Stimulated activated CD4-positive, alpha-beta T cell treated with anti-CD3 and anti-CD28 coated beads, TNF-alpha, amount 100 ng/mL, for 48 hours (primary cell): Measurements from ENCODE around the gene DMD.
"Not testable (repeated sequence)": the region's sequence is repeated elsewhere in the genome, so short reads cannot be mapped to it uniquely, and the experiment has no call there.

Experiments
- DNase-seq, 3 donors: peaks; one replicate each; pipeline ENCODE4 v3.0.0-alpha.2; 2020; ENCODE audit warnings: low read depth in 3 of 3

The DMD gene

GRCh38 chrX:31603411-31604120 lies 1607.8 kb downstream of the DMD start:
- no peak for DNase-seq

- DNase-seq, result no peak
Measured at GRCh38 chrX:31600823-31601222, 1610.5 kb downstream of the DMD start.

- DNase-seq, result no peak
Measured at GRCh38 chrX:31593353-31593752, 1618.0 kb downstream of the DMD start.

GRCh38 chrX:31591355-31591754 lies 1620.0 kb downstream of the DMD start:
- no peak for DNase-seq

GRCh38 chrX:31590581-31591114 lies 1620.7 kb downstream of the DMD start:
- DNase-seq, result no peak

GRCh38 chrX:31589503-31589902 lies 1621.8 kb downstream of the DMD start:
- DNase-seq, result no peak

GRCh38 chrX:31588355-31588754 lies 1623.0 kb downstream of the DMD start:
- DNase-seq, result no peak

- DNase-seq, result not testable (repeated sequence)
Measured at GRCh38 chrX:31583892-31584291, 1627.5 kb downstream of the DMD start.

- no peak for DNase-seq
Measured at GRCh38 chrX:31580726-31581125, 1630.6 kb downstream of the DMD start.

- DNase-seq, result no peak
Measured at GRCh38 chrX:31580227-31580626, 1631.1 kb downstream of the DMD start.

- DNase-seq, result no peak
Measured at GRCh38 chrX:31572360-31572759, 1639.0 kb downstream of the DMD start.

GRCh38 chrX:31570658-31571057 lies 1640.7 kb downstream of the DMD start:
- DNase-seq, result no peak

GRCh38 chrX:31563792-31564191 lies 1647.6 kb downstream of the DMD start:
- DNase-seq, result no peak

- DNase-seq, result no peak
Measured at GRCh38 chrX:31555506-31555905, 1655.8 kb downstream of the DMD start.

GRCh38 chrX:31551913-31552312 lies 1659.4 kb downstream of the DMD start:
- no peak for DNase-seq

- DNase-seq, result no peak
Measured at GRCh38 chrX:31550158-31550557, 1661.2 kb downstream of the DMD start.

- no peak for DNase-seq
Measured at GRCh38 chrX:31547816-31548215, 1663.5 kb downstream of the DMD start.

- DNase-seq, result no peak
Measured at GRCh38 chrX:31547416-31547815, 1663.9 kb downstream of the DMD start.

GRCh38 chrX:31546126-31546525 lies 1665.2 kb downstream of the DMD start:
- DNase-seq, result no peak

- DNase-seq, result no peak
Measured at GRCh38 chrX:31545726-31546125, 1665.6 kb downstream of the DMD start.

- DNase-seq, result no peak
Measured at GRCh38 chrX:31545191-31545590, 1666.2 kb downstream of the DMD start.

GRCh38 chrX:31543634-31544033 lies 1667.7 kb downstream of the DMD start:
- DNase-seq, result no peak

- no peak for DNase-seq
Measured at GRCh38 chrX:31542566-31542965, 1668.8 kb downstream of the DMD start.

- DNase-seq, result no peak
Measured at GRCh38 chrX:31540313-31540712, 1671.0 kb downstream of the DMD start.
